ENCODE measurements around the gene PRODH2.
"Not testable (repeated sequence)": the region's sequence is repeated elsewhere in the genome, so short reads cannot be mapped to it uniquely, and the experiment has no call there.

The PRODH2 gene

DNA sequence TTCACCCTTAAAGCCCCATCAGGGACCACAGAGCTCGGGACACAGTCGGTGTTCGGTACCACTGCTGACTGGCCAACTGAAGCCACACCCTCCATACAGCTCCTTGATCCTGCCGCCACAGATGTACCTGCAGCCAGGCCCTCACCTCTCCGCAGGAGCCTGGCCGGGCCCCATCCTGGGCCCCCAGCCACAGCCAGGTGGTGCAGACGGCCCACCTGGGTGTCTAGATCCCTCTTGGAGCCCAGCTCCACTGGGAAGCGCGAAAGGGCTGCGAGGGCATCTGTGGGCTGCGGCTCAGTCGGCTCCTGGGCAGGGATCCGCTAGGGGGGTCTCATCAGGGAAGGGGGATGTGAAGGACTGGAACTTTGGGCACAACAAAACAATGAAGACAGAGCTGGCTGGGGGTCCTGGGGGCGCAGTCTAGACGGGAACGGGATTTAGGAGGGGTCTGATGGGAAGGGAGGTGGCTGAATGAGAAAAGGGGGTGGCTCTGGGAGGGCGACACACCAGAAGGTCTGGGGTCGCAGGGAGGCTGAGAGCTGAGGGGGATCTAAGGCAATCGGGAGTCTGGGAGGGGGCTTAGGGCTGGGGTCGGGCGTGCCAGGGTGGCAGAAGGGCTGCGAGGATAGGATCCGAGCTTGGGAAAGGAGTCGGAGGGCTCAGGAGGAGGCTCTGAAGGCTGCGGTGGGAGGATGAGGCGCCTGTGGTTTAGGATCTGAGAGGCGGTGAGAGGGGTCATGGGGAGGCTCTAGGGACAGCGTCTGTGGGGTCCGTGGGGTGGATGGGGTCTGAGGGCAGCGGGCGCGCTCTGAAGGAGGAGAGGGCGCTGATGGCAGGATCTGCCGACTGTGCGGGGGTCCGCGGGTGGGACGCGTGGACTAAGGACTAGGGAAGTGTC lies 15.8 kb downstream of the PRODH2 start:
- no peak for DNase-seq

DNA sequence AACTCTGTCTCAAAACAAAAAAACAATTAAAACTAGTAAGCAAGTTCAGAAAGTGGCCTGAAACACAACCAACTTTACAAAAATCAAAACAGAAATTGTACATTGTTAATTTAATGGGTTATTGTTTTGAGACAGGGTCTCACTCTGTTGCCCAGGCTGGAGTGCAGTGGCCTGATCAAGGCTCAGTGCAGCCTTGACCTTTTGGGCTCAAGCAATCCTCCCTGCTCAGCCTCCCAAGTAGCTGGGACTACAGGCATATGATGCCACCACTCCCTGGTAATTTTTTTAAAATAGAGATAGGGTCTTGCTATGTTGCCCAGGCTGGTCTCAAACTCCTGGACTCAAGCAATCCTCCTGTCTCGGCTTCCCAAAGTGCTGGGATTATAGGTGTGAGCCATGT lies 17.1 kb downstream of the PRODH2 start:
- not testable (repeated sequence) for DNase-seq

DNA sequence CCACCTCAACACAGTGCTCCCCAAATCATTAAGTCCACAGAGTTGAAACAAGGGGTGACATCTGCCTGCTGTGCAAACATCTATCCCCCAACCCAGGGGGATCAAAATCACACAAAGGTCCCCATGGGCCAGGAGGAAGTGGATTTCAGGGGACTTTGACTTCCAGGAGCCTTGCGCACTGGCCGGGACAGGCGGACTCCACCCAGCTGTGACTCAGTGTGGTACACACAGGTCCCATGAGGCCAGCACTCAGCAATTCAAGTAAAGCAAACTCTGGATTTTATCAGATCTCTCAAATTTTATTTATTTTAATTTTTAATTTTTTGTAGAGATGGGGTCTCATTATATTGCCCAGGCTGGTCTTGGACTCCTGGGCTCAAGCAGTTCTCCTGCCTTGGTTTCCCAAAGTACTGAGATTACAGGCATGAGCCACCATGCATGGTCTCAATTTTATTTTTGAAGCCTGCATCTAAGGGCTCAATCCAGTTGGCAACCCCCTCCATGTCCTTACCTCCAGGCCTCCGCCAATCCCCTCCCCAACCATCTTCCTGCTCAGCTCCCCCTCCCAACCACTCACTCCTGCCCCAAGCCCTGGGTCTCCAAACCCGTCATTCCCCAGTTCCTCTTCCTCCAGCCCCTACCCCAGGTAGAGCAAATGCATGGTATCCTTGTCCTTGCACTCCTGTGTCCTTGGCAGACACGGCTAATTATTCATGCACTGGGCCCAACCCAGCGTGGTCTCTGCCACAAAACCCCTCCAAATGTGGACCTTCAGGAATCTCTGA lies 19.1 kb downstream of the PRODH2 start:
- DNase-seq: no peak

DNA sequence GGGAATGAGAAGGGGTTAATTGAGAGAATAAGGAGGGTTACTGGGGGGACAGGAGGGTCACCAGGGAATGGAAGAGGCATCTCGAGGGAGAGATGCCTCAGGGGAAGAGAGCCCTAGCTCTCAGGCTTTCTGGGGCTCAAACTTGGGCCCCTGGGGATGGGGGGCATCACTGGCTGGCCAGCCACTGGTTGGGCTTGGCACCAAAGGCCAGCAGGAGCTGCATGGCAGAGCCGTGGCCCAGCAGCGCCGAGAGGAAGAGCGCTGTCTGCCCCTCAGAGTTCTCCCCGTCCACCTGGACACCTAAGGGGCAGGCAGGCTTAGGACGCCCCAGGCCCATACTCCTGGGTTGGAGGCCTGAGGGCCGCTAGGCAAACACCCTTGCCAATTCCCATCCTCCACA lies 19.8 kb downstream of the PRODH2 start:
- DNase-seq: no peak

DNA sequence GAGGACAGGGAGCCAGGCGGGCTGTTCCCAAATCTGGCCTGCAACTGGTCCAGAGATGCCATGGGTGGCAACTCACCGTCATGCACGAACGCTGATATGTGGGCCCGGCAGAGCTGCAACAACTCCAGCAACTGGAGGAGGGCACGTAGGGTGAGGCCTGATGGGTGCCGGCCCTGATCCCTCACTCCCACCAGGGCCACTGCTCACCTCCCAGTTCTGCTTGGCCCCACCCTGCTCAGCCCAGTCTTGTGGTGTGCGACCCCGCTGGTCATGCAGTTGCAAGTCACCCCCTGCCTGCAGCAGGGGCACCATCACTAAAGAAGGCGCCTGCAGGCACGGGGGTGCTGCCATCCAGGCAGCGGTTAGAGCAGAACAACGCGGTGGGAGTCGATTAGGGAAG lies 20.3 kb downstream of the PRODH2 start:
- DNase-seq: no peak

DNA sequence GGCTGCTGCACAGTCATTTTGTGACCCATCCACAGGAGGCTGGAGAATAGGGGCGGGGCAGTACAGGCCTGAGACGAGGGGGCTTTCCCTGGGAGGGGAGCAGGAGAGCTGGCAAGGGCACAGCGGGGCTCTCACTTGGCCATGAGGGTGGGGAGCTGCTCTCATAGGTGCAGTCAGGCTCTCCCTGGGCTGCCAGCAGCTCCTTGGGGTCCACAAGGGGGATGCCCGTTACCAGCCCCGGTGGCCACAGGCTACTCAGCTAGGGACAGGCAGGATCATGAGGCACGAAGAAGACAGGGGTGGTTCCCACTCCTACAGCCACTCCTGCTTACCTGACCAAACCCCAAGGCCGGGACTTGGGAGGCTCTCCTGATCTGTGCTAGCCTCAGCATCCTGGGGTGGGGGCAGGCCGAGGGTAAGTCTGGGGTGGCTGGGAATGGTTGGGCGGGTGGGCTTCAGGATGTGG lies 20.8 kb downstream of the PRODH2 start:
- DNase-seq: no peak

DNA sequence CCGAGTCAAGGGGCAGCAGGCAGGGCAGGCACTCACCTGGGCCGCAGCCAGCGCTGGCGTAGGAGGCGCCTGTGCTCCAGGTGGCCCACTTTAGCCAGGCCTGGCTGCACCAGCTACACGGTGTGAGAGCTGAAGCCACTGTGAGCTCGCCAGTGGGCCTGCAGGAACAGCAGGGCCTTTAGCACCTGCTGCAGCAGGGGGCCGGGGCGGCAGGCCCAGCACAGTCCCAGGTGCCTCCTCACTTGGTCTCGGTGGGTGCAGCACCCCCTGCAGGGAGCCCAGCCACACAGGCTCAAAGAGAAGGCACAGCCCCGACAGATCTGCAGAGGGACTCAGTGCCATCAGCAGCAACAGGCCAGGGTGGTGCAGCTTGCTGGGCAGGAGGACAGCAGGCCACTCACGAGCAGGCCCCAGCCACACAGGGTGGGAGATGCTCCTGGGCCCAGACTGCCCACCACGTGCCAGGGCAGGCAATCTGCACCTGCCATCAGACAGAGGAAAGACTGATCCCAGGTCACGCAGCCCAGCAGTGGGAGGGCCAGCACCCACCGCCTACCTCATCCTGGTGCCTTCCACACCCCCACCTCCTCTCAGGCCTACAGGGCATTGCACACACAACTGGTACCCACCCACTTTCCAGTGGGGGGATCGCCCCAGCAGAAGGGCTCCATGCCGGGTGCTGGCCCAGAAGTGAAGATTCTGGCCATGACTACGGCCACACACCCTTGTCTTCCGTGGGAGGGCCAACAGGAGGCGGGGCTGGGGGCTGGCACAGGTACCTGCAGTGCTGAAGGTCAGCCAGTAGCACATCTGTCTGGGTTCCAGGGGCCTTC lies 21.4 kb downstream of the PRODH2 start:
- DNase-seq: no peak

DNA sequence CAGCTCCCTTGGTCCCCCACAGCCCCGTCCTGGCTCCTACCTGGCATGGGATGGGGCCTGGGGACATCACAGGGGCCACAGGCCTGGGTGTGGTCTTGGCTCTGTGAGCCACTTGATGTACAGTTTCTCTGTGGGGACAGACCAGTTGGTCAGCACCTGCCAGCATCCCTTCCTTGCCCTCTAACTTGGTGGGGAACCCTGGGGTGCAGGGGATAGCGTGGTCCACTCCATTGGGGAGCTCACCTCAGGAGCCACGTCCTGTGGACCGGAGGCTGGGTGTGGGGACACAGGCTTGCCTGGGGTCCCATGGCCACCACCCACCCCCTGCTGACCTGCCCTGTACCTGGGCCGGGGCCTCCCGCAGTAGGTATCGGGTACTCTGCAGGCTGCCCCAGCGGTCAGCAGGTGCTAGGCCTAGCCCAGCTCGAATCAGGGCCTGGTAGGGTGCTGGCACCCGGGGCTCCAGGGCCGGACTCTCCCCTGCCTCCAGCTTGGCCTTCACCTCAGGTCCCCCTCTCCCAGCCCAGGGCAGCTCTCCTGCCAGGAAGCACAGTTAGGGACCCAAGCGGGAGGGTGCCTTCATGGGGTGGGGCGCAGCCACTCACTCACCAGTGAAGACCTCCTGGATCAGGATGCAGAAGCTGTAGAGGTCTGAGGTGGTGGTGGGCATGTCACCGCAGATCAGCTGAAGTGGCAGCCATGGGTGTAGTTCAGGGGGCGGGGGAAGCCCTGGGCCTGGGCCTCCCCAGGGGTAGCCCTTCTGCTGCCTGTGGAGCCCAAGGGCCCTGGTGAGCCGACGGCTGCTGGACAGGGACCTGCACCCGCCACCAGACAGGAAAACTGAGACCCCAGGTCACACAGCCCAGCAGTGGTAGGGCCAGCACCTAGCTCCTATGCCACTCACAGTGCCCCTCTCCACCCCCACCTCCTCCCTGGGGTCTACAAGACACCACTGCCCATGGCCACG lies 22.4 kb downstream of the PRODH2 start:
- DNase-seq: no peak

DNA sequence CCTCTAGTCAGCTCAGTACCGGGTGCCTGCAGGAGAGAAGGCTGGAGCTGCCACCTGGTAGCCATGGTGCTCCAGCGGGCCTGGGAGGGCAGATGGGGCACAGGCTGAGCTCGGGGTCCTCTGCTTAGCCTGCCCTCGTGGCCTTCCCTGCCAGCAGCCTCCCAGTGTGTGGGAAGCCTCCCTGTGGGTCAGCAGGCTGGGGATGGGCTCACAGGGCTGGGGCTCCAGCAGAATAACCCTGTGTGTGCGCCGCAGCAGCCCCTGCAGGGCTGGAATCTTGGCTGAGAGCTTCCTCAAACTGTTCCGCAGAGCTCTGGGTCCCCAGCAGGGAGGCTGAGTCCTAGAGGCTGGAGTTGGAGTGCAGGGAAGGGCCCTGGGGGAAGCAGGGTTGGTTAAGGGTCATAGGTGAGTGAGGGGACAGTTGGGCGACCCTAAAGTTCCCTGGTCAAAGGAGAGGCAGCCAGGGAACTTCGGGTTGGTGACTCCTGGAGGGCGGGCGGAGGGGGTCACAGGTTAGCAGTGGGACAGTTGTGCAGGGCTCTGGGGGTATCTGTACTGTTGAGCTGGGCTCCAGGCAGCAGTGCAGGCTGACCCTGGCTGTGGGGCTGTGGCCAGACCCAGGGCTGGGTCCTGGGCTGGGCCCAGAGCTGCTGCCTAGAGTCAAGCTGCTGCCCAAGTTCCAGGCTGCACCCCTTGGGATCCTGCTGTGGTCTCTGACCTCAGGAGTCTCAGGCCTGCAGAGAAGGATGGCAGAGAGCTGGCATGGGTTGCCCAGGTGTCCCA lies 23.3 kb downstream of the PRODH2 start:
- no peak for DNase-seq

DNA sequence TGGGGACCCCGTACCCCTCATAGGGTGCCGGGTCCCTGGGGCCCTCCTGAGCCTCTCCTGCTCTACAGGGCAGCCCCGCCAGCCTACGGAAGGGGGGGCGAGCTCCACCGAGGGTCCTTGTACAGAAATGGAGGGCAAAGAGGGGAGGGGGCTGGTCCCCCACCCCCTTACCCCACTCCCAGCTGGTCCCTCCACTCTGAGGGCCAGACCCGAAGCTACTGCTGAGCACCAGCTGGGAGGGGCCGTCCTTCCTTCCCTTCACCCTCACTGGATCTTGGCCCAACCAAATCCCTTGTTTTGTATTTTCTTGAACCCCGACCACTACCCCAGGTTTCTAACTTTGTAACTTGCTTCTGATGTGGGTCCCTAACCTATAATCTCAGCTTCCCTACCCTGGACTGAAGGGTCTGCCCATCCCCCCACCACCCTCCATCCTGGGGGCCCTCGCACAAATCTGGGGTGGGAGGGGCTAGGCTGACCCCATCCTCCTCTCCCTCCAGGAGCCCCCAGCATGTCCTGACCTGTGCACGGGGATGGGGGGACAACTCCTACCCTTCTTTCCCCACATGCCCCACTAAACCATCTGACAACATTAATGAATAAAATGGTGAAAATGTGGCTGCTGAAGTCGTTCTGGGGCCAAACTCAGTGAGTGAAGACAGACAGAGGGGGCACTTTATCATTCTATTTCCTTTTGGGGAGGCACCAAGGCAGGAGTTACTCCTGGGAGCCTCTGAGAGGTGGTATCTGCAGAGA lies 24.3 kb downstream of the PRODH2 start:
- DNase-seq: no peak

DNA sequence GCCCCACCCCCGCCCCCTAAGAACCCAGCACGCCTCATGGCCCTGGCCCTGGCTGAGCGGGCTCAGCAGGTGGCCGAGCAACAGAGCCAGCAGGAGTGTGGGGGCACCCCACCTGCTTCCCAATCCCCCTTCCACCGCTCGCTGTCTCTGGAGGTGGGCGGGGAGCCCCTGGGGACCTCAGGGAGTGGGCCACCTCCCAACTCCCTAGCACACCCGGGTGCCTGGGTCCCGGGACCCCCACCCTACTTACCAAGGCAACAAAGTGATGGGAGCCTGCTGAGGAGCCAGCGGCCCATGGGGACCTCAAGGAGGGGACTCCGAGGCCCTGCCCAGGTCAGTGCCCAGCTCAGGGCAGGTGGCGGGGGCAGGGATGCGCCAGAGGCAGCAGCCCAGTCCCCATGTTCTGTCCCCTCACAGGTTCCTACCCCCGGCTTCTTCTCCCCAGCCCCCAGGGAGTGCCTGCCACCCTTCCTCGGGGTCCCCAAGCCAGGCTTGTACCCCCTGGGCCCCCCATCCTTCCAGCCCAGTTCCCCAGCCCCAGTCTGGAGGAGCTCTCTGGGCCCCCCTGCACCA lies 25.3 kb downstream of the PRODH2 start:
- DNase-seq: no peak

DNA sequence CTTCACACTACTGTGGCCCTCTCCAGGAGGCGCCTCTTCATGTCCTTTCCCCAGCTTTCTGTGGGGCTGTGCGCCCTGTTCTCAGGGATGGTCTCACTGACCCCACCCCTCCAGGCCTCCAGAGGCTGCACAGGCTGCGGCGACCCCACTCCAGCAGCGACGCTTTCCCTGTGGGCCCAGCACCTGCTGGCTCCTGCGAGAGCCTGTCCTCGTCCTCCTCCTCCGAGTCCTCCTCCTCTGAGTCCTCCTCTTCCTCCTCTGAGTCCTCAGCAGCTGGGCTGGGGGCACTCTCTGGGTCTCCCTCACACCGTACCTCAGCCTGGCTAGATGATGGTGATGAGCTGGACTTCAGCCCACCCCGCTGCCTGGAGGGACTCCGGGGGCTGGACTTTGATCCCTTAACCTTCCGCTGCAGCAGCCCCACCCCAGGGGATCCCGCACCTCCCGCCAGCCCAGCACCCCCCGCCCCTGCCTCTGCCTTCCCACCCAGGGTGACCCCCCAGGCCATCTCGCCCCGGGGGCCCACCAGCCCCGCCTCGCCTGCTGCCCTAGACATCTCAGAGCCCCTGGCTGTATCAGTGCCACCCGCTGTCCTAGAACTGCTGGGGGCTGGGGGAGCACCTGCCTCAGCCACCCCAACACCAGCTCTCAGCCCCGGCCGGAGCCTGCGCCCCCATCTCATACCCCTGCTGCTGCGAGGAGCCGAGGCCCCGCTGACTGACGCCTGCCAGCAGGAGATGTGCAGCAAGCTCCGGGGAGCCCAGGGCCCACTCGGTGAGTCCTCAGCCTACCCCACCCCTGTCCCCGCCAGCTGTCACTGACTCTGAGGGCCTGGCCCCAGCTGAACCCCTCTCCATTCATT lies 26.1 kb downstream of the PRODH2 start:
- no peak for DNase-seq

DNA sequence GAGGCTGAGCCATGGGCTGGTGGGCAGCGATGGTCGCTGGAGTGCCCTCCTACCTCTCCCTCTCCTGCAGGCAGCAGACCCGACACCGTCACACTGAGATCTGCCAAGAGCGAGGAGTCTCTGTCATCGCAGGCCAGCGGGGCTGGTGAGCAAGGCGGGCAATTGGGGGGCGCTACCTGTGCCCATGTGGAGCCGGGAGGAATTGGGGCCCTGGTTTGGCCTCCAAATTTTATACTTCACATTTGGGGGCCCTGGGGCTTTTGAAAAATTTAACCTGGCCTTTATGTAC lies 27.4 kb downstream of the PRODH2 start:
- DNase-seq: no peak

DNA sequence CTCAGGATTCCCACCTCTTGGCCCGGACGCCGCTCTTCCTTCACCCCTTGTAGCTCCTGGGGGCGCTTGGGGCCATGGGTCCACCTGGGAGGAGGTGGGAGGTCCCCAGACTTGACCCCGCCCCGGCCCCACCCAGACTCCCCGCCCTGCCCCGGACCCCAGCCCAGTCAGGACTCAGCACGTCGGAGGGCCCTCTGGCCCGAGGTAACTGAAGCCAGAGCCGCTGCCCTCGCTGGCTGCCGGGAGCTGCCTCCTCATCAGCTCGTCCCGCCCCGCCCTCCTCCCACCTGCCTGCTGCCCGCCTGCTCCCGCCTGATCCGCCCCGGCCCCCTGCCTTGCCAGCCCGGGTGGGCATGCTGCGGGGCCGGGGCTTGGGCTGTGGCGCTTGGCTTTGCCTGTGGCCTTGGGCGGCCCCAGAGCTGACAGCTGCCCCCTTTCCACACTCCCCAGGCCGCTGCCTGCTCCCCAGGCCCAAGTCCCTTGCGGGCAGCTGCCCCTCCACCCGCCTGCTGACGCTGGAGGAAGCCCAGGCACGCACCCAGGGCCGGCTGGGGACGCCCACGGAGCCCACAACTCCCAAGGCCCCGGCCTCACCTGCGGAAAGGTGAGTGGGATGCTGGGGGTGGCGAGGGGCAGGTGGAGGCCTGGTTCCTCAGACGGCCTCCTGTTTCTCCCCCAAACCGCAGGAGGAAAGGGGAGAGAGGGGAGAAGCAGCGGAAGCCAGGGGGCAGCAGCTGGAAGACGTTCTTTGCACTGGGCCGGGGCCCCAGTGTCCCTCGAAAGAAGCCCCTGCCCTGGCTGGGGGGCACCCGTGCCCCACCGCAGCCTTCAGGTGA lies 27.9 kb downstream of the PRODH2 start:
- DNase-seq: no peak

DNA sequence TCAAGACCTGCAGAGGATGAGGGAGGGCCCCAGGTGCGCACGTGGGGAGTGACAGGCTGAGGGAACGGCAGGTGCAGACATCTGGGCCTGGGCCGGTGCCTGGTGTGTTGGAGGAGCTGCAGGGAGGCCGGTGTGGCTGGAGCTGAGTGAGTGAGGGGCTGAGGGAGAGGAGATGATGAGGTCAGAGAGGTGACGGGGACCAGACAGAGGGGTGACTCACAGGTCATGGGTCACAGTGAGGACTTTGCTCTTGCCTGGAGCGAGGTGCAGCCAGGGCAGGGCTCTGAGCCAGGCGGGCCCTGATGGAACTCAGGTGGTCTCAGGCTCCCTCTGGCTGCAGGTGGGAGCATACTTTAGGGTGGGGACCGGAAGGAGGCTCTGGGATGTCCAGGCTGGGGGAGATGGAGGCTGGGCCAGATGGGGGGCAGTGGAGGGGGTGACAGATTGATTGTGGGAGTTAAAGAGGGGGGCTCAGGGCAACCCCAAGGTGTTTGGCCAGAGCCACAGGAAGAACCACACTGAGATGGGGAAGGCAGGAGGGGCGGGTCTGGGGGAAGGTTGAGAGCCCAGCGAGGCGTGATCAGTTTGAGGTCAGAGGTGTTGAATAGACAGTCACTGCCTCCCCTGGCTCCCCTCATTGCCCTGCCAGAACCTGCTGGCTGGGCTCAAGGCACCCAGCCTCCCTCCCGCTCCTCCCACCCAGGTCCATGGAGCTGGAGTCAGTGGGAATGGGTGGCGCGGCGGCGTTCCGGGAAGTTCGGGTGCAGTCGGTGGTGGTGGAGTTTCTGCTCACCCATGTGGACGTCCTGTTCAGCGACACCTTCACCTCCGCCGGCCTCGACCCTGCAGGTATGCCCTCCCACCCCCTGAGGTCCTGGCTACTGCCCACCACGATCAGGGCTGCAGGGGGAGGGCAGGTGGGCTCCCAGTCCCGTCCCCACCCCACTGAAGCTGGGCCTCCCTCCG lies 28.9 kb downstream of the PRODH2 start:
- no peak for DNase-seq

DNA sequence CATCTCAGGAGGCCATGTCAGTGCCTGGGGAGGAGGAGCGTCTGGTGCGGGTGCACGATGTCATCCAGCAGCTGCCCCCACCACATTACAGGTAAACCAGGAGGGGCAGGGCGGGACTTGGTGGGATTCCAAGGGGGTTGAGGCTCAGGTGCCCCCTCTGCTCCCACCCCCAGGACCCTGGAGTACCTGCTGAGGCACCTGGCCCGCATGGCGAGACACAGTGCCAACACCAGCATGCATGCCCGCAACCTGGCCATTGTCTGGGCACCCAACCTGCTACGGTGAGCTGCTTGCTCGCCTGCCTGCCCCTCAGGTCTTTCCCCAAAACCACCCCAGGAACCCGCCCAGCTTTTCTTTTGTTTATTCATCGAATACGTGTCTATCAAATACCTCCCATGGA lies 30.1 kb downstream of the PRODH2 start:
- no peak for DNase-seq

DNA sequence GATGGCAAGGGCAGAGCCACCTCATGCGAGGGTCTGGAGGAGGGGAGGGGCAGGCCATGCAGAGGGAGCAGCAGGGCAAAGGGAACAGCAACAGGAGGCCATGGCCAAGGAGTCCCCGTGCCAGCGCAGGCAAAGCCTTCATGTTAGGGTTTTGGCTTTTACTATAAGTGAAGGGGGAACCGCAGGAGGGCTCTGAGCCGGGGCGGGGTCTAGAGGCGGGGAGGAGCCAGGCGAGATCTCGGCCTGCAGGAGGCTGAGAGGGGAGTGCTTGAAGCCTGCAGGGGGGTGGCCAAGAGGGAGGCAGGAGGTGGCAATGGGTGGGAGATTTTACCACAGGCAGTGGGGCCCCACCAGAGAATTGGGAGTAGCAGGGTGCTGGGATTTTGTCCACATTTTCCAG lies 31.0 kb downstream of the PRODH2 start:
- no peak for DNase-seq
